ENCODE data around the gene C11orf91.

- TF ChIP-seq CTCF (IDR thresholded peaks at IDR 0.05): no peak
- TF ChIP-seq POLR2A (IDR thresholded peaks at IDR 0.05): no peak
Observed at GRCh38 chr11:33667819-33668467, 32.7 kb downstream of the C11orf91 start.
